KBM-7 (cell line): ENCODE results near the gene PRKACB.
"Not testable (repeated sequence)": the region's sequence is repeated elsewhere in the genome, so short reads cannot be mapped to it uniquely, and the experiment has no call there.

Experiments
- DNase-seq: peaks from one replicate; pipeline ENCODE4 v3.0.0-alpha.2; 2015
- in situ Hi-C: fragments of 300-500 bp; cut with MboI; formaldehyde crosslinking; loops from 2 replicates; pipeline ENCODE4 v1.14.3; 2020; ENCODE audit warnings: low sequenced_read_pairs, low pct_unique_long_range_greater_than_20kb, mixed read lengths

Gene PRKACB

GRCh38 chr1:84192681-84193080 lies 48.6 kb downstream of the PRKACB start:
- no peak for DNase-seq
- in situ Hi-C loops, result no loop called here

- no peak for DNase-seq
- in situ Hi-C loops, result no loop called here
Measured at GRCh38 chr1:84198832-84199231, 54.8 kb downstream of the PRKACB start.

- DNase-seq, result no peak
- in situ Hi-C loops, result no loop called here
Measured at GRCh38 chr1:84199257-84199656, 55.2 kb downstream of the PRKACB start.

GRCh38 chr1:84202126-84202525 lies 58.1 kb downstream of the PRKACB start:
- in situ Hi-C loops, result no loop called here

GRCh38 chr1:84206375-84206774 lies 62.3 kb downstream of the PRKACB start:
- in situ Hi-C loops, result no loop called here
- DNase-seq, result no peak

More at GRCh38 chr1:84202126-84202525, 58.1 kb downstream of the PRKACB start:
- no peak for DNase-seq

GRCh38 chr1:84208935-84209334 lies 64.9 kb downstream of the PRKACB start:
- no peak for DNase-seq
- in situ Hi-C loops, result no loop called here

GRCh38 chr1:84214115-84214956 lies 70.3 kb downstream of the PRKACB start:
- DNase-seq, result no peak
- in situ Hi-C loops, result no loop called here

GRCh38 chr1:84217239-84217638 lies 73.2 kb downstream of the PRKACB start:
- no peak for DNase-seq
- in situ Hi-C loops, result no loop called here

GRCh38 chr1:84223751-84224432 lies 79.8 kb downstream of the PRKACB start:
- DNase-seq, result no peak
- in situ Hi-C loops, result no loop called here

- DNase-seq, result no peak
- in situ Hi-C loops, result no loop called here
Measured at GRCh38 chr1:84224905-84225304, 80.8 kb downstream of the PRKACB start.

GRCh38 chr1:84225646-84226045 lies 81.6 kb downstream of the PRKACB start:
- in situ Hi-C loops, result no loop called here
- peak; percentile 60 for DNase-seq

GRCh38 chr1:84232676-84233075 lies 88.6 kb downstream of the PRKACB start:
- DNase-seq, result not testable (repeated sequence)

GRCh38 chr1:84236256-84236655 lies 92.2 kb downstream of the PRKACB start:
- in situ Hi-C loops, result no loop called here
- peak; percentile 28 for DNase-seq

More at GRCh38 chr1:84232676-84233075, 88.6 kb downstream of the PRKACB start:
- in situ Hi-C loops, result not testable (repeated sequence)

- DNase-seq, result no peak
- in situ Hi-C loops, result no loop called here
Measured at GRCh38 chr1:84242641-84243040, 98.6 kb downstream of the PRKACB start.

- in situ Hi-C loops, result no loop called here
- peak; percentile 15 for DNase-seq
Measured at GRCh38 chr1:84245563-84245962, 101.5 kb downstream of the PRKACB start.

GRCh38 chr1:84246213-84246612 lies 102.1 kb downstream of the PRKACB start:
- peak; percentile 24 for DNase-seq
- in situ Hi-C loops, result no loop called here

GRCh38 chr1:84247425-84248220 lies 103.6 kb downstream of the PRKACB start:
- no peak for DNase-seq
- in situ Hi-C loops, result no loop called here

GRCh38 chr1:84250668-84251067 lies 106.6 kb downstream of the PRKACB start:
- no peak for DNase-seq
- in situ Hi-C loops, result loop anchor here (25.0 kb wide), 1 partner anchor 88 kb away; no protein-coding TSS in a partner anchor

- DNase-seq, result no peak
- in situ Hi-C loops, result loop anchor here (25.0 kb wide), 1 partner anchor 91 kb away; no protein-coding TSS in a partner anchor
Measured at GRCh38 chr1:84253036-84253435, 109.0 kb downstream of the PRKACB start.
